OCI-LY1 (cell line): ENCODE results near the gene STS.
A peak's percentile ranks its signal among the peaks of the same experiment; 100 is the strongest.

Source experiments
- H2AFZ ChIP-seq: fragments of 200-600 bp; sonication (generic), shearing (Covaris generic); 2 replicates; pipeline ENCODE4 v1.6.0; 2014; ENCODE audit warnings: antibody characterized with exemption, mild to moderate bottlenecking, low read length
- H3F3A ChIP-seq: fragments of 200-600 bp; sonication (generic), shearing (Covaris generic); 2 replicates; pipeline ENCODE4 v1.6.0; 2014; ENCODE audit warnings: mild to moderate bottlenecking, antibody characterized with exemption, low read length, moderate library complexity; ENCODE audit not compliant: insufficient read depth
- H3K27ac ChIP-seq: fragments of 200-600 bp; sonication (generic); 2 replicates; pipeline ENCODE4 v1.5.1; 2014; ENCODE audit warnings: low read length, mixed run types, mild to moderate bottlenecking, low read depth; ENCODE audit not compliant: poor library complexity, severe bottlenecking
- H3K27me3 ChIP-seq: fragments of 200-600 bp; sonication (generic); 2 replicates; pipeline ENCODE4 v1.6.0; 2014; ENCODE audit warnings: antibody characterized with exemption, mild to moderate bottlenecking, low read length, moderate library complexity; ENCODE audit not compliant: insufficient read depth
- H3K36me3 ChIP-seq: fragments of 200-600 bp; sonication (generic); 2 replicates; pipeline ENCODE4 v1.6.1; 2014; ENCODE audit warnings: mild to moderate bottlenecking, antibody characterized with exemption, low read length, moderate library complexity, mixed read lengths; ENCODE audit not compliant: insufficient read depth
- H3K4me1 ChIP-seq: fragments of 200-600 bp; sonication (generic); 2 replicates; pipeline ENCODE4 v1.5.1; 2014; ENCODE audit warnings: mild to moderate bottlenecking, low read length, moderate library complexity; ENCODE audit not compliant: insufficient read depth, severe bottlenecking
- H3K4me2 ChIP-seq: fragments of 200-600 bp; sonication (generic), shearing (Covaris generic); 2 replicates; pipeline ENCODE4 v1.6.1; 2014; ENCODE audit warnings: low read length
- H3K4me3 ChIP-seq: fragments of 200-600 bp; sonication (generic); 2 replicates; pipeline ENCODE4 v1.5.1; 2014; ENCODE audit warnings: low read length, low read depth, mild to moderate bottlenecking, mixed read lengths; ENCODE audit not compliant: poor library complexity, severe bottlenecking
- H3K79me2 ChIP-seq: fragments of 200-600 bp; shearing (Covaris generic); 2 replicates; pipeline ENCODE4 v1.6.1; 2016; ENCODE audit warnings: mixed run types, low read length, mixed read lengths; ENCODE audit not compliant: insufficient read depth
- H3K9ac ChIP-seq: fragments of 200-600 bp; sonication (generic), shearing (Covaris generic); 2 replicates; pipeline ENCODE4 v1.6.1; 2014; ENCODE audit warnings: mild to moderate bottlenecking, low read length, mixed read lengths
- H3K9me2 ChIP-seq: fragments of 200-600 bp; sonication (generic), shearing (Covaris generic); 2 replicates; pipeline ENCODE4 v1.6.1; 2014; ENCODE audit warnings: low read depth, mild to moderate bottlenecking, low read length, mixed read lengths
- H3K9me3 ChIP-seq: fragments of 200-600 bp; shearing (Covaris generic); 2 replicates; pipeline ENCODE4 v1.6.1; 2014; ENCODE audit warnings: low read length, mixed read lengths
- H4K20me1 ChIP-seq: fragments of 200-600 bp; sonication (generic), shearing (Covaris generic); 2 replicates; pipeline ENCODE4 v1.6.0; 2016; ENCODE audit warnings: mild to moderate bottlenecking, low read length; ENCODE audit not compliant: insufficient read depth
- EZH2 ChIP-seq: fragments of 200-600 bp; sonication (generic), shearing (Covaris generic); IDR thresholded peaks from 2 replicates; pipeline ENCODE4 v1.8.0; 2017; ENCODE audit warnings: borderline replicate concordance, mixed run types, mild to moderate bottlenecking, antibody characterized with exemption, low read length, moderate library complexity, mixed read lengths
- TF ChIP-seq, protein P1 (sequence below): fragments of 200-600 bp; sonication (generic), shearing (Covaris generic); IDR thresholded peaks from 2 replicates; pipeline ENCODE4 v1.5.1; 2017; ENCODE audit warnings: mild to moderate bottlenecking, antibody characterized with exemption, low read length, moderate library complexity, mixed read lengths

The STS gene

DNA sequence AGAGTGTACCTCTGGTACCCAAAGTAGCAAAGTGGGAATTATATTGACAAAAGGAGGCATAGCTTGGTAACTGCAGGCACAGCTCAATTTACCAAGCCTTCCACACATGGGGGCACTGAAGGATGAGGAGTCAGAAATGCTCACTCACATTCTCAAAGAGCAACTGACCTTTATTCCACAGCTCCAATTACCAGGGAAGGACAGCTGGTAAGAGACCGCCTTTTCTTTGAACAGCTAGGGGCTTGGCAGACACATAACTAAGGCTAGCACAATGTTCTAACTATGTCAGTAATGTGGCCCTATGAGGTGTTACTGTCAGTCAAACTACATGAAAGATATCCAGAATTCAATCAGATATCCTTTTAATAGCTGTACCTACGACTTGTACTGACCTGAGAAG is 20.5 kb upstream of the STS start:
- H3K9ac ChIP-seq = no peak overlapping the region
- H3K79me2 ChIP-seq = peaks cover 71% of the 10 kb centered on the region
- no peak overlapping the region for H3K4me3 ChIP-seq
- peaks cover 32% of the 10 kb centered on the region for H3K36me3 ChIP-seq
- H2AFZ ChIP-seq = no peak overlapping the region
- TF ChIP-seq, protein P1, sequence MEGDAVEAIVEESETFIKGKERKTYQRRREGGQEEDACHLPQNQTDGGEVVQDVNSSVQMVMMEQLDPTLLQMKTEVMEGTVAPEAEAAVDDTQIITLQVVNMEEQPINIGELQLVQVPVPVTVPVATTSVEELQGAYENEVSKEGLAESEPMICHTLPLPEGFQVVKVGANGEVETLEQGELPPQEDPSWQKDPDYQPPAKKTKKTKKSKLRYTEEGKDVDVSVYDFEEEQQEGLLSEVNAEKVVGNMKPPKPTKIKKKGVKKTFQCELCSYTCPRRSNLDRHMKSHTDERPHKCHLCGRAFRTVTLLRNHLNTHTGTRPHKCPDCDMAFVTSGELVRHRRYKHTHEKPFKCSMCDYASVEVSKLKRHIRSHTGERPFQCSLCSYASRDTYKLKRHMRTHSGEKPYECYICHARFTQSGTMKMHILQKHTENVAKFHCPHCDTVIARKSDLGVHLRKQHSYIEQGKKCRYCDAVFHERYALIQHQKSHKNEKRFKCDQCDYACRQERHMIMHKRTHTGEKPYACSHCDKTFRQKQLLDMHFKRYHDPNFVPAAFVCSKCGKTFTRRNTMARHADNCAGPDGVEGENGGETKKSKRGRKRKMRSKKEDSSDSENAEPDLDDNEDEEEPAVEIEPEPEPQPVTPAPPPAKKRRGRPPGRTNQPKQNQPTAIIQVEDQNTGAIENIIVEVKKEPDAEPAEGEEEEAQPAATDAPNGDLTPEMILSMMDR = no peak
- TF ChIP-seq EZH2 = no peak
- H3F3A ChIP-seq = no peaks in the 10 kb centered on the region
- no peaks in the 10 kb centered on the region for H3K27me3 ChIP-seq
- no peaks in the 10 kb centered on the region for H3K9me2 ChIP-seq
- no peaks in the 10 kb centered on the region for H3K9me3 ChIP-seq
- peaks cover 24% of the 10 kb centered on the region for H3K4me1 ChIP-seq
- no peaks in the 10 kb centered on the region for H4K20me1 ChIP-seq
- no peak overlapping the region for H3K4me2 ChIP-seq
- H3K27ac ChIP-seq = no peak overlapping the region

DNA sequence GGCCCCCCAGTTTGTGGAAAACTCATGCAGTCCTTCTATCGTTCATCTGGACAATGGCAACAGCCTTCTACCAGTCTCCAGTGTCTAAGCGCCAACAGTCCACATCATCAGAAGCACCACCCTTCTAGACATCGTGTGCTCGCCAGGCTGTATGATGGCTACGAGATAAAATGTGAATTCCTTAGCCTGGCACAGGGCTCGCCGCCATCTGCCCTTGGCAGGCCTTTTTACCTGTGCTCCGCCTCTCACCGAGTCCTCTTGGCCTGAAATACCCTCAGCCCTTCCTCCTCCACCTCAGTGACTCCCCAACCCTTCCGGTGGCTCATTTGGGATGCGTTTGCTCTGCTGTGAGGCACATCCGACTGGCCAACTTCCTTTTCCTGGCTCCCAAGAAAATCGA is 15.9 kb upstream of the STS start:
- H3K4me3 ChIP-seq = no peak overlapping the region
- no peaks in the 10 kb centered on the region for H3K9me3 ChIP-seq
- TF ChIP-seq EZH2 = no peak
- TF ChIP-seq, protein P1 = no peak
- H3K36me3 ChIP-seq = peaks cover 26% of the 10 kb centered on the region
- H3K4me1 ChIP-seq = peaks cover 45% of the 10 kb centered on the region
- H3K79me2 ChIP-seq = peaks cover 72% of the 10 kb centered on the region
- H3K4me2 ChIP-seq = no peak overlapping the region
- no peaks in the 10 kb centered on the region for H4K20me1 ChIP-seq
- no peaks in the 10 kb centered on the region for H3K9me2 ChIP-seq
- H2AFZ ChIP-seq = no peak overlapping the region
- no peak overlapping the region for H3K27ac ChIP-seq
- H3K9ac ChIP-seq = no peak overlapping the region
- H3K27me3 ChIP-seq = no peaks in the 10 kb centered on the region
- H3F3A ChIP-seq = no peaks in the 10 kb centered on the region

DNA sequence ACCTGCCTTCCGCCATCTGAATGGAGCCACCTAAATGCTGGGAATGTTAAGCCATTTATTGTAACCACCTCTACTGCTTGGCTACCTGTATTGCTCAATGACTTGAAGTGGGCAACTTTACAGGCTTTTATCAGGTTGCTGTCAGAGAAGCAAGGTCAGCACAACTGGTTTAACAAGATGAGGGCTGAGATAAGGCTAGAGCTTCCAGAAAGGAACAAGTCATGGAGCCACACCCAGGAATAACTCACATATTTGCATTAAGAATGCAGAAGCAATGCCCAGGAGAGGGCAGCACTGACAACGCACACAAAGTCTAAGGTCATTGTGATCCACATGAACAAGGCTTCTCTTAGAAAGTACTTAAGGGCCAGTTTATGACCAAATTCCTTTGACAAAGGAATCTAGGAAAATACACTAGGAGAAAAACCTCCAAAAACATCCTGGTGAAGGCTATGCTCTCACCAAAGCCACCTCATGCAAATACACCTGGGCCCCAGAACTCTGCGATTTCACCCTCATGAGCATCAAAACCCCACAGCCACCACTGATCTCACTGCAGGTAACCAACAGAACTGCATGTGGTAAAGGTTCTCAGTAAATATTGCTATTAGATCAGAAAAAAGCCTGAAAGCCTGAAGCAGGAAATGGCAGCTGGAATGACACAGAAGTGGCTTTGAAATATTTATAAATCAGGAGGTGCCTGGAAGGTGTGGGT is 15.0 kb upstream of the STS start:
- Histone ChIP-seq H3K79me2 (peaks cover 70% of the 10 kb centered on the region), H3K4me3 (no peak overlapping the region), H3K36me3 (peaks cover 27% of the 10 kb centered on the region), H2AFZ (no peak overlapping the region), H3K4me1 (peaks cover 47% of the 10 kb centered on the region), H3F3A (no peaks in the 10 kb centered on the region), H3K27ac (peak overlapping the region; percentile 89), H3K9ac (peak overlapping the region; percentile 54), H4K20me1 (no peaks in the 10 kb centered on the region), H3K9me3 (no peaks in the 10 kb centered on the region), H3K4me2 (peak overlapping the region; percentile 51), H3K27me3 (no peaks in the 10 kb centered on the region), H3K9me2 (no peaks in the 10 kb centered on the region)
- TF ChIP-seq EZH2 = no peak
- TF ChIP-seq, protein P1 = peak; percentile 49; the same call in 1 of the 2 replicates
